WTC11 (cell line): Measurements from ENCODE around the gene EPHA2. TPM values are rescaled to one million over a fixed set of nuclear protein-coding genes. Genes with fewer than 3 reads are reported as not detected.

Source experiments
- ATAC-seq: fragments of 200-7000 bp; cut with Tn5 transposase; 2 replicates; pipeline ENCODE4 v1.10.0; 2021; ENCODE audit warnings: mild to moderate bottlenecking, moderate library complexity
- CTCF ChIA-PET: fragments of 300-600 bp; sonication (Branson Sonifier 250); formaldehyde crosslinking; loops from one replicate; lab custom pipeline; 2021; ENCODE audit warnings: antibody characterized with exemption; lab: Charles Lee
- POLR2A ChIA-PET: fragments of 350-600 bp; sonication (Branson Sonifier 250); formaldehyde crosslinking; loops from one replicate; lab custom pipeline; 2021; ENCODE audit warnings: antibody characterized with exemption; lab: Charles Lee
- DNase-seq: peaks from one replicate; pipeline ENCODE4 v3.0.0; 2021; ENCODE audit warnings: low spot score
- H3K27ac Mint-ChIP-seq: 2 replicates; pipeline ENCODE4 v1.8.0; 2021; ENCODE audit warnings: mixed read lengths
- H3K27me3 Mint-ChIP-seq: 2 replicates; pipeline ENCODE4 v1.8.0; 2021; ENCODE audit warnings: low read depth, mild to moderate bottlenecking, moderate library complexity, mixed read lengths
- H3K36me3 Mint-ChIP-seq: 2 replicates; pipeline ENCODE4 v1.8.0; 2021; ENCODE audit warnings: mixed read lengths
- H3K4me1 Mint-ChIP-seq: 2 replicates; pipeline ENCODE4 v1.8.0; 2022; ENCODE audit warnings: mixed read lengths
- H3K4me3 Mint-ChIP-seq: 2 replicates; pipeline ENCODE4 v1.8.0; 2021; ENCODE audit warnings: mild to moderate bottlenecking, moderate library complexity, mixed read lengths
- H3K9me3 Mint-ChIP-seq: 2 replicates; pipeline ENCODE4 v1.8.0; 2021; ENCODE audit warnings: mixed read lengths
- ATF1 ChIP-seq: sonication (generic); formaldehyde crosslinking; IDR thresholded peaks from 2 replicates; pipeline ENCODE4 v1.8.1; 2023; ENCODE audit warnings: mild to moderate bottlenecking, moderate library complexity, missing genetic modification reagents
- CREM ChIP-seq: sonication (generic); formaldehyde crosslinking; IDR thresholded peaks from 2 replicates; pipeline ENCODE4 v1.8.1; 2022; ENCODE audit warnings: mild to moderate bottlenecking, missing genetic modification reagents, moderate library complexity
- FOXK1 ChIP-seq: sonication (generic); formaldehyde crosslinking; IDR thresholded peaks from 2 replicates; pipeline ENCODE4 v1.8.0; 2022; ENCODE audit warnings: mild to moderate bottlenecking, moderate library complexity, missing genetic modification reagents
- GTF2I ChIP-seq: fragments of 250-450 bp; sonication (Bioruptor Pico); conservative IDR thresholded peaks from 2 replicates; pipeline ENCODE4 v1.4.0; 2021; ENCODE audit warnings: mild to moderate bottlenecking
- JUN ChIP-seq: sonication (generic); formaldehyde crosslinking; IDR thresholded peaks from 2 replicates; pipeline ENCODE4 v1.8.0; 2023; ENCODE audit warnings: mild to moderate bottlenecking, missing genetic modification reagents
- KAT7 ChIP-seq: sonication (generic); formaldehyde crosslinking; IDR thresholded peaks from 2 replicates; pipeline ENCODE4 v1.8.1; 2023; ENCODE audit warnings: missing genetic modification reagents, mild to moderate bottlenecking, borderline replicate concordance
- NFATC4 ChIP-seq: fragments of 250-450 bp; sonication (Bioruptor Pico); IDR thresholded peaks from 2 replicates; pipeline ENCODE4 v1.9.0; 2021; ENCODE audit warnings: mild to moderate bottlenecking
- NR1H2 ChIP-seq: sonication (generic); formaldehyde crosslinking; IDR thresholded peaks from 2 replicates; pipeline ENCODE4 v1.9.0; 2021; ENCODE audit warnings: mild to moderate bottlenecking, moderate library complexity, missing genetic modification reagents
- PRRX2 ChIP-seq: fragments of 250-450 bp; sonication (Bioruptor Pico); IDR thresholded peaks from 2 replicates; pipeline ENCODE4 v1.8.0; 2021; ENCODE audit warnings: mild to moderate bottlenecking
- SMAD4 ChIP-seq: sonication (generic); formaldehyde crosslinking; IDR thresholded peaks from 2 replicates; pipeline ENCODE4 v1.8.0; 2022; ENCODE audit warnings: mild to moderate bottlenecking, missing genetic modification reagents
- SP1 ChIP-seq: sonication (generic); formaldehyde crosslinking; conservative IDR thresholded peaks from 2 replicates; pipeline ENCODE4 v1.8.1; 2022; ENCODE audit warnings: missing genetic modification reagents
- TEAD1 ChIP-seq: sonication (generic); formaldehyde crosslinking; IDR thresholded peaks from 2 replicates; pipeline ENCODE4 v1.8.0; 2022; ENCODE audit warnings: mild to moderate bottlenecking, missing genetic modification reagents
- ZBTB21 ChIP-seq: sonication (generic); formaldehyde crosslinking; IDR thresholded peaks from 2 replicates; pipeline ENCODE4 v1.8.1; 2023; ENCODE audit warnings: mild to moderate bottlenecking, missing genetic modification reagents, borderline replicate concordance
- ZNF121 ChIP-seq: sonication (generic); formaldehyde crosslinking; IDR thresholded peaks from 2 replicates; pipeline ENCODE4 v1.8.0; 2023; ENCODE audit warnings: missing genetic modification reagents
- ZNF138 ChIP-seq: sonication (generic); formaldehyde crosslinking; conservative IDR thresholded peaks from 2 replicates; pipeline ENCODE4 v1.8.1; 2022; ENCODE audit warnings: mild to moderate bottlenecking, moderate library complexity, missing genetic modification reagents
- ZNF232 ChIP-seq: sonication (generic); formaldehyde crosslinking; IDR thresholded peaks from 2 replicates; pipeline ENCODE4 v1.8.0; 2022; ENCODE audit warnings: mild to moderate bottlenecking, missing genetic modification reagents
- ZNF317 ChIP-seq: sonication (generic); formaldehyde crosslinking; IDR thresholded peaks from 2 replicates; pipeline ENCODE4 v1.8.1; 2023; ENCODE audit warnings: low read depth, mild to moderate bottlenecking, moderate library complexity, missing genetic modification reagents, borderline replicate concordance
- ZNF423 ChIP-seq: fragments of 250-450 bp; sonication (Bioruptor Pico); IDR thresholded peaks from 2 replicates; pipeline ENCODE4 v2.1.2; 2022; ENCODE audit warnings: mild to moderate bottlenecking, moderate library complexity
- total RNA-seq: library from RNA; stranded (reverse); gene quantifications from 3 replicates; pipeline ENCODE4 v1.2.3, GENCODE V29; 2021
- TF ChIP-seq, protein P1 (sequence below): fragments of 250-450 bp; sonication (Bioruptor Pico); IDR thresholded peaks from 2 replicates; pipeline ENCODE4 v1.9.0; 2021; ENCODE audit warnings: mild to moderate bottlenecking
- TF ChIP-seq, protein P2 (sequence below): sonication (generic); formaldehyde crosslinking; IDR thresholded peaks from 2 replicates; pipeline ENCODE4 v1.8.0; 2023; ENCODE audit warnings: mild to moderate bottlenecking, missing genetic modification reagents
- TF ChIP-seq, protein P3 (sequence below): sonication (generic); formaldehyde crosslinking; IDR thresholded peaks from 2 replicates; pipeline ENCODE4 v1.8.0; 2022; ENCODE audit warnings: mild to moderate bottlenecking, missing genetic modification reagents
- TF ChIP-seq, protein P4 (sequence below): sonication (generic); formaldehyde crosslinking; IDR thresholded peaks from 2 replicates; pipeline ENCODE4 v1.8.0; 2022; ENCODE audit warnings: mild to moderate bottlenecking, missing genetic modification reagents
- TF ChIP-seq, protein P5 (sequence below): sonication (generic); formaldehyde crosslinking; IDR thresholded peaks from 2 replicates; pipeline ENCODE4 v1.8.1; 2022; ENCODE audit warnings: low read depth, mild to moderate bottlenecking, moderate library complexity, missing genetic modification reagents, borderline replicate concordance
- TF ChIP-seq, protein P6 (sequence below): sonication (generic); formaldehyde crosslinking; IDR thresholded peaks from 2 replicates; pipeline ENCODE4 v1.8.1; 2023; ENCODE audit warnings: mild to moderate bottlenecking, moderate library complexity, missing genetic modification reagents
- TF ChIP-seq, protein P7 (sequence below): fragments of 200-600 bp; IDR thresholded peaks from 2 replicates; pipeline ENCODE4 v1.8.0; 2022; ENCODE audit warnings: antibody characterized with exemption

The EPHA2 gene
- total RNA-seq, 1 experiment from 2014 or later, result 44.4 TPM

DNA sequence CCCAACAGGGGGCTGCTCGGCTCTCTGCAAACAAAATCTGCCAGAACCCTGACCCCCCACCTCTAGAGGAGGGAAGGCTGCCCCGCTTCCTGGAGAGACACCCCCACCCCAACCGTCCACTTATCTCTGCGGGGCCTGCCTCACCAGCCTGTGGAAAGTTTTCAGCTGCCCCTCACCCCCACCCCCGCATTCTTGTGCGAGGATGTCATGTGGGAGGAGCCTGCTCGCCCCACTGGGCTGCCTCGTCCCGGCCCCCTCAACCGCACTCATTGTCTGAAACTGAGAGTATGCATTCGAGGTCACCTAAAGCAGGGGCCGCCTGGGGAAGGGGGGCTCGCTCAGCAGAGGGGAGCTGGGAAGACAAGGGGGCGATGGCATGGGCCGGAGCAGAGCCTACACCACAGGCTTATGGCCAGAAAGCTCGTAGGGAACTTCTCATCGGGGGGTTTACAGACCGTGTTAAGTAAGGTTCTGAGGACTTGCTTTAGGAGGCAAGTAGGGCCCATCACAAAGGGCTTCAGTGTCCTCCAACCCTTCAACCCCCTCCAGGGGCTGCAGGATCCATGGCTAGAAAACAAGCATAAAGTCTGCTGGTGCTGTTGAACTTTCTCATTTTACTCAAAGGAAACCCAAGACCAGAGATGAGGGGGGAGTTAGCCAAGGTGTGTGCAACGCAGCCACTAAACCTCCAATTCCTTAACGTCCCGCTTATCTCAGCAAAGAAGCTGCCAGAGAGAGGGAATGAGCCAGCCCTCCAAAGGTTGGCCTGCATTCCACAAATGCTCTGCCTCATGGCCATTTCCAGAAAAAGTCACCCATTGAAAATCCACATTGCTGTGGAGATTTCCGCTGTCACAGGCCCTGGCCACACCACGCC is 9.4 kb downstream of the EPHA2 start:
- Mint-ChIP-seq H3K36me3 (peaks cover 37% of the 10 kb centered on the region), H3K9me3 (no peaks in the 10 kb centered on the region), H3K27me3 (no peaks in the 10 kb centered on the region), H3K27ac (peak overlapping the region; percentile 99), H3K4me1 (peaks cover 56% of the 10 kb centered on the region), H3K4me3 (peak overlapping the region; percentile 52)
- ATAC-seq, result peak; percentile 71
- DNase-seq, result peak; percentile 89
- CTCF ChIA-PET, result interaction anchor here (0.6 to 14.1 kb wide), 6 partner anchors 17 to 73 kb away, joined by 3 to 204 read pairs (median 4); partner anchors contain the start of gene FAM131C
- POLR2A ChIA-PET, result interaction anchor here (0.5 to 4.2 kb wide), 9 partner anchors 9 to 994 kb away, joined by 3 to 31 read pairs (median 3); partner anchors contain the start of gene EPHA2
- TF ChIP-seq, protein P1, sequence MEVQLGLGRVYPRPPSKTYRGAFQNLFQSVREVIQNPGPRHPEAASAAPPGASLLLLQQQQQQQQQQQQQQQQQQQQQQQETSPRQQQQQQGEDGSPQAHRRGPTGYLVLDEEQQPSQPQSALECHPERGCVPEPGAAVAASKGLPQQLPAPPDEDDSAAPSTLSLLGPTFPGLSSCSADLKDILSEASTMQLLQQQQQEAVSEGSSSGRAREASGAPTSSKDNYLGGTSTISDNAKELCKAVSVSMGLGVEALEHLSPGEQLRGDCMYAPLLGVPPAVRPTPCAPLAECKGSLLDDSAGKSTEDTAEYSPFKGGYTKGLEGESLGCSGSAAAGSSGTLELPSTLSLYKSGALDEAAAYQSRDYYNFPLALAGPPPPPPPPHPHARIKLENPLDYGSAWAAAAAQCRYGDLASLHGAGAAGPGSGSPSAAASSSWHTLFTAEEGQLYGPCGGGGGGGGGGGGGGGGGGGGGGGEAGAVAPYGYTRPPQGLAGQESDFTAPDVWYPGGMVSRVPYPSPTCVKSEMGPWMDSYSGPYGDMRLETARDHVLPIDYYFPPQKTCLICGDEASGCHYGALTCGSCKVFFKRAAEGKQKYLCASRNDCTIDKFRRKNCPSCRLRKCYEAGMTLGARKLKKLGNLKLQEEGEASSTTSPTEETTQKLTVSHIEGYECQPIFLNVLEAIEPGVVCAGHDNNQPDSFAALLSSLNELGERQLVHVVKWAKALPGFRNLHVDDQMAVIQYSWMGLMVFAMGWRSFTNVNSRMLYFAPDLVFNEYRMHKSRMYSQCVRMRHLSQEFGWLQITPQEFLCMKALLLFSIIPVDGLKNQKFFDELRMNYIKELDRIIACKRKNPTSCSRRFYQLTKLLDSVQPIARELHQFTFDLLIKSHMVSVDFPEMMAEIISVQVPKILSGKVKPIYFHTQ, result no peak
- 0 out of 2 replicates have a peak, but pooled peaks have one; percentile 50 for TF ChIP-seq GTF2I (CRISPR knock-in tag)
- TF ChIP-seq, protein P2, sequence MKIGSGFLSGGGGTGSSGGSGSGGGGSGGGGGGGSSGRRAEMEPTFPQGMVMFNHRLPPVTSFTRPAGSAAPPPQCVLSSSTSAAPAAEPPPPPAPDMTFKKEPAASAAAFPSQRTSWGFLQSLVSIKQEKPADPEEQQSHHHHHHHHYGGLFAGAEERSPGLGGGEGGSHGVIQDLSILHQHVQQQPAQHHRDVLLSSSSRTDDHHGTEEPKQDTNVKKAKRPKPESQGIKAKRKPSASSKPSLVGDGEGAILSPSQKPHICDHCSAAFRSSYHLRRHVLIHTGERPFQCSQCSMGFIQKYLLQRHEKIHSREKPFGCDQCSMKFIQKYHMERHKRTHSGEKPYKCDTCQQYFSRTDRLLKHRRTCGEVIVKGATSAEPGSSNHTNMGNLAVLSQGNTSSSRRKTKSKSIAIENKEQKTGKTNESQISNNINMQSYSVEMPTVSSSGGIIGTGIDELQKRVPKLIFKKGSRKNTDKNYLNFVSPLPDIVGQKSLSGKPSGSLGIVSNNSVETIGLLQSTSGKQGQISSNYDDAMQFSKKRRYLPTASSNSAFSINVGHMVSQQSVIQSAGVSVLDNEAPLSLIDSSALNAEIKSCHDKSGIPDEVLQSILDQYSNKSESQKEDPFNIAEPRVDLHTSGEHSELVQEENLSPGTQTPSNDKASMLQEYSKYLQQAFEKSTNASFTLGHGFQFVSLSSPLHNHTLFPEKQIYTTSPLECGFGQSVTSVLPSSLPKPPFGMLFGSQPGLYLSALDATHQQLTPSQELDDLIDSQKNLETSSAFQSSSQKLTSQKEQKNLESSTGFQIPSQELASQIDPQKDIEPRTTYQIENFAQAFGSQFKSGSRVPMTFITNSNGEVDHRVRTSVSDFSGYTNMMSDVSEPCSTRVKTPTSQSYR (CRISPR knock-in tag), result no peak
- TF ChIP-seq ATF1, result no peak
- TF ChIP-seq, protein P3, sequence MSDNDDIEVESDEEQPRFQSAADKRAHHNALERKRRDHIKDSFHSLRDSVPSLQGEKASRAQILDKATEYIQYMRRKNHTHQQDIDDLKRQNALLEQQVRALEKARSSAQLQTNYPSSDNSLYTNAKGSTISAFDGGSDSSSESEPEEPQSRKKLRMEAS, result no peak
- TF ChIP-seq, protein P4, sequence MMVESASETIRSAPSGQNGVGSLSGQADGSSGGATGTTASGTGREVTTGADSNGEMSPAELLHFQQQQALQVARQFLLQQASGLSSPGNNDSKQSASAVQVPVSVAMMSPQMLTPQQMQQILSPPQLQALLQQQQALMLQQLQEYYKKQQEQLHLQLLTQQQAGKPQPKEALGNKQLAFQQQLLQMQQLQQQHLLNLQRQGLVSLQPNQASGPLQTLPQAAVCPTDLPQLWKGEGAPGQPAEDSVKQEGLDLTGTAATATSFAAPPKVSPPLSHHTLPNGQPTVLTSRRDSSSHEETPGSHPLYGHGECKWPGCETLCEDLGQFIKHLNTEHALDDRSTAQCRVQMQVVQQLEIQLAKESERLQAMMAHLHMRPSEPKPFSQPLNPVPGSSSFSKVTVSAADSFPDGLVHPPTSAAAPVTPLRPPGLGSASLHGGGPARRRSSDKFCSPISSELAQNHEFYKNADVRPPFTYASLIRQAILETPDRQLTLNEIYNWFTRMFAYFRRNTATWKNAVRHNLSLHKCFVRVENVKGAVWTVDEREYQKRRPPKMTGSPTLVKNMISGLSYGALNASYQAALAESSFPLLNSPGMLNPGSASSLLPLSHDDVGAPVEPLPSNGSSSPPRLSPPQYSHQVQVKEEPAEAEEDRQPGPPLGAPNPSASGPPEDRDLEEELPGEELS (CRISPR knock-in tag), result no peak
- no peak for TF ChIP-seq CREM (CRISPR knock-in tag)
- no peak for TF ChIP-seq ZNF317 (CRISPR knock-in tag)
- TF ChIP-seq, protein P5, sequence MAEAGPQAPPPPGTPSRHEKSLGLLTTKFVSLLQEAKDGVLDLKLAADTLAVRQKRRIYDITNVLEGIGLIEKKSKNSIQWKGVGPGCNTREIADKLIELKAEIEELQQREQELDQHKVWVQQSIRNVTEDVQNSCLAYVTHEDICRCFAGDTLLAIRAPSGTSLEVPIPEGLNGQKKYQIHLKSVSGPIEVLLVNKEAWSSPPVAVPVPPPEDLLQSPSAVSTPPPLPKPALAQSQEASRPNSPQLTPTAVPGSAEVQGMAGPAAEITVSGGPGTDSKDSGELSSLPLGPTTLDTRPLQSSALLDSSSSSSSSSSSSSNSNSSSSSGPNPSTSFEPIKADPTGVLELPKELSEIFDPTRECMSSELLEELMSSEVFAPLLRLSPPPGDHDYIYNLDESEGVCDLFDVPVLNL, result no peak
- TF ChIP-seq SP1, result peak; percentile 40; the same call in 1 of the 2 replicates
- no peak for TF ChIP-seq ZNF232 (CRISPR knock-in tag)
- no peak; the same call in 1 of the 2 replicates for TF ChIP-seq JUN (CRISPR knock-in tag)
- no peak for TF ChIP-seq ZNF138 (CRISPR knock-in tag)
- TF ChIP-seq KAT7 (CRISPR knock-in tag), result no peak
- TF ChIP-seq ZNF121 (CRISPR knock-in tag), result peak; percentile 68
- TF ChIP-seq, protein P6, sequence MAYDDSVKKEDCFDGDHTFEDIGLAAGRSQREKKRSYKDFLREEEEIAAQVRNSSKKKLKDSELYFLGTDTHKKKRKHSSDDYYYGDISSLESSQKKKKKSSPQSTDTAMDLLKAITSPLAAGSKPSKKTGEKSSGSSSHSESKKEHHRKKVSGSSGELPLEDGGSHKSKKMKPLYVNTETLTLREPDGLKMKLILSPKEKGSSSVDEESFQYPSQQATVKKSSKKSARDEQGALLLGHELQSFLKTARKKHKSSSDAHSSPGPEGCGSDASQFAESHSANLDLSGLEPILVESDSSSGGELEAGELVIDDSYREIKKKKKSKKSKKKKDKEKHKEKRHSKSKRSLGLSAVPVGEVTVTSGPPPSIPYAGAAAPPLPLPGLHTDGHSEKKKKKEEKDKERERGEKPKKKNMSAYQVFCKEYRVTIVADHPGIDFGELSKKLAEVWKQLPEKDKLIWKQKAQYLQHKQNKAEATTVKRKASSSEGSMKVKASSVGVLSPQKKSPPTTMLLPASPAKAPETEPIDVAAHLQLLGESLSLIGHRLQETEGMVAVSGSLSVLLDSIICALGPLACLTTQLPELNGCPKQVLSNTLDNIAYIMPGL, result no peak
- TF ChIP-seq, protein P7, sequence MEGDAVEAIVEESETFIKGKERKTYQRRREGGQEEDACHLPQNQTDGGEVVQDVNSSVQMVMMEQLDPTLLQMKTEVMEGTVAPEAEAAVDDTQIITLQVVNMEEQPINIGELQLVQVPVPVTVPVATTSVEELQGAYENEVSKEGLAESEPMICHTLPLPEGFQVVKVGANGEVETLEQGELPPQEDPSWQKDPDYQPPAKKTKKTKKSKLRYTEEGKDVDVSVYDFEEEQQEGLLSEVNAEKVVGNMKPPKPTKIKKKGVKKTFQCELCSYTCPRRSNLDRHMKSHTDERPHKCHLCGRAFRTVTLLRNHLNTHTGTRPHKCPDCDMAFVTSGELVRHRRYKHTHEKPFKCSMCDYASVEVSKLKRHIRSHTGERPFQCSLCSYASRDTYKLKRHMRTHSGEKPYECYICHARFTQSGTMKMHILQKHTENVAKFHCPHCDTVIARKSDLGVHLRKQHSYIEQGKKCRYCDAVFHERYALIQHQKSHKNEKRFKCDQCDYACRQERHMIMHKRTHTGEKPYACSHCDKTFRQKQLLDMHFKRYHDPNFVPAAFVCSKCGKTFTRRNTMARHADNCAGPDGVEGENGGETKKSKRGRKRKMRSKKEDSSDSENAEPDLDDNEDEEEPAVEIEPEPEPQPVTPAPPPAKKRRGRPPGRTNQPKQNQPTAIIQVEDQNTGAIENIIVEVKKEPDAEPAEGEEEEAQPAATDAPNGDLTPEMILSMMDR, result no peak
- TF ChIP-seq ZNF423 (CRISPR knock-in tag), result peak; percentile 93
- TF ChIP-seq ZBTB21 (CRISPR knock-in tag), result no peak
- no peak for TF ChIP-seq PRRX2 (CRISPR knock-in tag)
- TF ChIP-seq FOXK1 (CRISPR knock-in tag), result no peak
- no peak for TF ChIP-seq NR1H2
- no peak for TF ChIP-seq SMAD4
- TF ChIP-seq TEAD1 (CRISPR knock-in tag), result peak; percentile 74; the same call in 1 of the 2 replicates
- no peak for TF ChIP-seq NFATC4 (CRISPR knock-in tag)
